KMS-11 (cell line): ENCODE results near the gene MAP3K8.

Experiments
- H2AFZ ChIP-seq: fragments of 200-600 bp; sonication (generic); 2 replicates; pipeline ENCODE4 v1.6.1; 2016; ENCODE audit warnings: antibody characterized with exemption, mixed run types, low read depth
- H3K27ac ChIP-seq: fragments of 200-600 bp; sonication (generic); 2 replicates; pipeline ENCODE4 v1.6.1; 2016; ENCODE audit warnings: mild to moderate bottlenecking, mixed run types
- H3K27me3 ChIP-seq: fragments of 200-600 bp; sonication (generic); 2 replicates; pipeline ENCODE4 v1.6.1; 2017; ENCODE audit warnings: mild to moderate bottlenecking, low read depth, mixed run types, moderate library complexity; ENCODE audit not compliant: insufficient read depth
- H3K36me3 ChIP-seq: fragments of 200-600 bp; sonication (generic); 2 replicates; pipeline ENCODE4 v1.6.1; 2017; ENCODE audit warnings: mild to moderate bottlenecking, mixed run types; ENCODE audit not compliant: insufficient read depth
- H3K4me1 ChIP-seq: fragments of 200-600 bp; sonication (generic); 2 replicates; pipeline ENCODE4 v1.6.1; 2016; ENCODE audit warnings: mild to moderate bottlenecking, low read depth, mixed run types; ENCODE audit not compliant: poor library complexity, severe bottlenecking
- H3K4me2 ChIP-seq: fragments of 200-600 bp; sonication (generic); 2 replicates; pipeline ENCODE4 v1.7.0; 2016; ENCODE audit warnings: mild to moderate bottlenecking, mixed run types
- H3K4me3 ChIP-seq: fragments of 200-600 bp; sonication (generic); IDR thresholded peaks from 2 replicates; pipeline ENCODE4 v1.6.1; 2017; ENCODE audit warnings: low read depth, low read length, mixed read lengths; ENCODE audit not compliant: insufficient read depth
- H3K79me2 ChIP-seq: fragments of 200-600 bp; sonication (generic); 2 replicates; pipeline ENCODE4 v1.6.1; 2016; ENCODE audit warnings: low read depth, mixed run types; ENCODE audit not compliant: insufficient read depth
- H3K9ac ChIP-seq: fragments of 200-600 bp; sonication (generic); 2 replicates; pipeline ENCODE4 v1.6.1; 2016; ENCODE audit warnings: mild to moderate bottlenecking, mixed run types
- H4K20me1 ChIP-seq: fragments of 200-600 bp; sonication (generic); 2 replicates; pipeline ENCODE4 v1.6.1; 2016; ENCODE audit warnings: mild to moderate bottlenecking, mixed run types; ENCODE audit not compliant: insufficient read depth
- CTCF ChIP-seq: fragments of 200-600 bp; sonication (generic); conservative IDR thresholded peaks from 2 replicates; pipeline ENCODE4 v1.6.1; 2017; ENCODE audit warnings: low read depth, mild to moderate bottlenecking, antibody characterized with exemption, low read length, moderate library complexity, mixed read lengths

Gene MAP3K8

GRCh38 chr10:30488316-30488715 is 54.3 kb downstream of the MAP3K8 start:
- Histone ChIP-seq H3K4me1 (no peaks in the 10 kb centered on the region), H3K4me2 (no peak overlapping the region), H3K27ac (no peak overlapping the region)

GRCh38 chr10:30489346-30489745 is 55.4 kb downstream of the MAP3K8 start:
- no peaks in the 10 kb centered on the region for H3K36me3 ChIP-seq
- H3K4me3 ChIP-seq, result no peak overlapping the region
- H2AFZ ChIP-seq, result no peak overlapping the region
- H4K20me1 ChIP-seq, result no peaks in the 10 kb centered on the region
- H3K27ac ChIP-seq, result no peak overlapping the region
- no peak overlapping the region for H3K9ac ChIP-seq
- H3K79me2 ChIP-seq, result no peaks in the 10 kb centered on the region
- no peaks in the 10 kb centered on the region for H3K4me1 ChIP-seq
- H3K4me2 ChIP-seq, result no peak overlapping the region
- no peaks in the 10 kb centered on the region for H3K27me3 ChIP-seq
- TF ChIP-seq CTCF, result no peak

More at GRCh38 chr10:30488316-30488715, 54.3 kb downstream of the MAP3K8 start:
- Histone ChIP-seq H2AFZ (no peak overlapping the region), H3K36me3 (no peaks in the 10 kb centered on the region), H3K9ac (no peak overlapping the region), H4K20me1 (no peaks in the 10 kb centered on the region), H3K4me3 (no peak overlapping the region), H3K79me2 (no peaks in the 10 kb centered on the region), H3K27me3 (no peaks in the 10 kb centered on the region)
- TF ChIP-seq CTCF, result no peak

GRCh38 chr10:30490289-30491000 is 56.5 kb downstream of the MAP3K8 start:
- Histone ChIP-seq H3K9ac (no peak overlapping the region), H3K27me3 (no peaks in the 10 kb centered on the region), H2AFZ (no peak overlapping the region), H4K20me1 (no peaks in the 10 kb centered on the region), H3K4me3 (no peak overlapping the region), H3K4me1 (no peaks in the 10 kb centered on the region), H3K4me2 (no peak overlapping the region), H3K27ac (no peak overlapping the region), H3K36me3 (no peaks in the 10 kb centered on the region), H3K79me2 (no peaks in the 10 kb centered on the region)
- TF ChIP-seq CTCF, result no peak

- Histone ChIP-seq H3K4me2 (no peak overlapping the region), H3K27ac (no peak overlapping the region), H3K79me2 (no peaks in the 10 kb centered on the region), H3K27me3 (no peaks in the 10 kb centered on the region), H3K9ac (no peak overlapping the region), H4K20me1 (no peaks in the 10 kb centered on the region), H2AFZ (no peak overlapping the region), H3K36me3 (no peaks in the 10 kb centered on the region), H3K4me3 (no peak overlapping the region), H3K4me1 (no peaks in the 10 kb centered on the region)
- no peak for TF ChIP-seq CTCF
Observed at GRCh38 chr10:30491204-30491915, 57.4 kb downstream of the MAP3K8 start.
